GM12801 (cell line): ENCODE measurements around the gene MYH9.

Experiments used
- TF ChIP-seq, protein P1 (sequence below): IDR thresholded peaks from one replicate; pipeline ENCODE4 v1.5.1; 2011; ENCODE audit warnings: control low read depth; ENCODE audit not compliant: insufficient read length; ENCODE audit errors: extremely low read depth

MYH9 gene

DNA sequence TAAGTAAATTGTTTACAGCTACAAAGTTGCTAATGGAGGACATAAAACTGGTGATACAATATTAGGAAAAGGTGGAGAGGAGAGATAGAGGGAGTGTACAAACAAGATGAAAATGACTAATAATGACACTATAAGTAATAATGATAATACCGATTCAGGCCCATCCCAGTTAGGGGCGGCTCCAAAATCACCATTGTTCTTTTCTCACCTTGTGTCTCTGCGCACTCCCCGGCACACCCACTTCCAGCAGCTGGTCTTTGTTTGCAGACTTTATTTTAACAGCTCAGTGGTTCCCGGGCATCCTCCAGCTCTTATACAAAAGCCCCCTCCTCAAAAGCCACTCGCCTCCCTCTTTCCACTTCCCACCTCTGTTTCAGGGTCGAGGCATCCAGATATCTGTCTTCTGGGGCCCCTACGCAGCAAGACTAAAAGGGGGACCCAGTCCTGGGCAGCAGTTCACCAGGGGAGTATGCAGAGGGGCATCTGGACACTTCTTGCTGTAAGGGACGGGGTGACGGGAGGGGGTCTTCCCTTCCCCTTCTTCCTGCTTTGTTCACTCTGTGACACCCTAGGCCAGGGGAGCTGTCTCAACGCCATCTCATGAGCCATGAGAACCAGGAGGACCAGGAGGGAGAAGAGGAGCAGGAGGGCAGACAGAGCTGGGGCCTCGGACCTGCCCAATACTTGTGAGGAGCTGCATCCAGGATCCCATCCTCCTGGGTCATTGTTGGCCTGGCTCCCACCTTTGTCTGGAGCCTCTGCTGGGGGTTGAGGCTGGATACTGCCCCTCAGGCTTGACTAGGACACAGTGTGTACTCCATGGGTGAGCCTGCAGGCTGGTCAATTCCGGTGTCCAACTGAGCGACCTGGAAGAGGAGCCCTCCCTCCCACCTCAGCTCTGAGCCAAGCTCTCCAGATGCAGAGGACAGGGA, 151.1 kb downstream of the MYH9 start:
- TF ChIP-seq, protein P1, sequence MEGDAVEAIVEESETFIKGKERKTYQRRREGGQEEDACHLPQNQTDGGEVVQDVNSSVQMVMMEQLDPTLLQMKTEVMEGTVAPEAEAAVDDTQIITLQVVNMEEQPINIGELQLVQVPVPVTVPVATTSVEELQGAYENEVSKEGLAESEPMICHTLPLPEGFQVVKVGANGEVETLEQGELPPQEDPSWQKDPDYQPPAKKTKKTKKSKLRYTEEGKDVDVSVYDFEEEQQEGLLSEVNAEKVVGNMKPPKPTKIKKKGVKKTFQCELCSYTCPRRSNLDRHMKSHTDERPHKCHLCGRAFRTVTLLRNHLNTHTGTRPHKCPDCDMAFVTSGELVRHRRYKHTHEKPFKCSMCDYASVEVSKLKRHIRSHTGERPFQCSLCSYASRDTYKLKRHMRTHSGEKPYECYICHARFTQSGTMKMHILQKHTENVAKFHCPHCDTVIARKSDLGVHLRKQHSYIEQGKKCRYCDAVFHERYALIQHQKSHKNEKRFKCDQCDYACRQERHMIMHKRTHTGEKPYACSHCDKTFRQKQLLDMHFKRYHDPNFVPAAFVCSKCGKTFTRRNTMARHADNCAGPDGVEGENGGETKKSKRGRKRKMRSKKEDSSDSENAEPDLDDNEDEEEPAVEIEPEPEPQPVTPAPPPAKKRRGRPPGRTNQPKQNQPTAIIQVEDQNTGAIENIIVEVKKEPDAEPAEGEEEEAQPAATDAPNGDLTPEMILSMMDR = no peak

DNA sequence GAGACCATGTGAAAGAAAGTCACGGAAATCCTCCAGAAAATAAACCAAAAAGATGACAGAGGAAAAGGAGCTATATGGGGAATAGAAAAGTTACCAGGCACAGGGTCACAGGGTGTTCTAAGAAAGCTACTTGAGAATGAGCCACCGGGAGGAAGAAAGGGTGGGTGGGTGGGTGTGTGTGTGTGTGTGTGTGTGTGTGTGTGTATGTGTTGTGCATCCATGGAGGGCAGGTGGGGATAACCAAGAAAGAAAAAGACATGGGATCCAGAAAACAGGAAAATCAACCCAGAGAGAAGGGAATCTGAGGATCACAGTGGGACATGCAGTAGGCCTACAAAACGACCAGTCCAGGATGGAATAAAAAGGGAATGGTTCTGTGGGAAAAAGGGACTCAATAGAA, 152.2 kb downstream of the MYH9 start:
- TF ChIP-seq, protein P1 = no peak

DNA sequence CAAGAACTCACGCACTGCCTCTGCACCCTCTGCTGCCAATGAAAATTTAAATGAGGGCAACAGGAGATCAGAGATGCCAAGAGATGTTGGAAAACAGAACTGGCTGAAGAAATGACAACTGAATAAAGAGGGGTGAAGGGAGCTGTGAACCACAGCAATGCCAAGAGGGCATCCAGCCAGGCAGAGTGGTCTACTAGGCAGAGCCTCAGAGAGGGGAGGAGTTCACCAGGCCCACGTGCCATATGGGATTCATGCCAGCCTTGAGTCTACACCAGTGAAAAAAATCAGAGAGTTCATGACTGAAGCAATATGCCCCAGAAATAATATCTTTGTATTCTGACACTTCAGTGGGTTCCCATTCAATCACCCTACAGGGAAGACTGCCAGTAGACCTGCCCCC, 152.8 kb downstream of the MYH9 start:
- TF ChIP-seq, protein P1 = no peak

DNA sequence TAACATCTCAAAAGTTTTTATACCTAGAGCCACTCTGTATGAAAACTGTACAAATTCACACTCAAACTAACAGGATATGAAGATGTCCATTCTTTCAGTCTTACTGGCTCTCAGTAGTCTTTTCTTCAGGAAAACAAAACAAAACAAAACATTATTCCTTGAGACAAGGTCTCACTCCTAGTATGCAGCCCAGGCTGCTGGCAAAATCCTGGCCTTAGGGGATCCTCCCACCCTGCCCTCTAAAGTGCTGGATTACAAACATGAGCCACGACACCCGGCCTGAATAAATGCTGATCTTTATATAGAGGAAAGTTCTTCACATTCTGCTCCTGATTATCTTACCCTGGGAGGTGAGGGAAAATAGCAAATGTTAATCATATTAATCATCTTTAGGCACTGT, 153.6 kb downstream of the MYH9 start:
- TF ChIP-seq, protein P1 = no peak

DNA sequence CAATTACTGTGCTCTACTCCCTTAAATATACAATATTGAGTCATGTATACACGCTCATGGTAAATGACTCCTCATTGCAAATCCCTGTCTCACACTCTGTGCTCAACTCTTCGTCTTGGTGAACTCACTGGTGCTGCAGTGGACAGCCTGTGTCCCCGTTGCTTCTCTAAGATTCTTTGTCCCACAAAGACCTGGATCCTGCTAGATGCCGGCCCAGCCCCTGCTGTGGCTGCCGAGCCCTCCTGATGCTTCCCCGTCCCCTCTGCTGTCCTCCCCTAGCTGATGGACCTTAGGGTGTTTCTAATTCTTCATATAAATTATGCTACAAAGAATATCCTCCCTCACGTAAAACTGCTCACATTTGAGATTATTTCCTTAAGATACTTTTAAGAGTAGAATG, 154.0 kb downstream of the MYH9 start:
- TF ChIP-seq, protein P1 = no peak

DNA sequence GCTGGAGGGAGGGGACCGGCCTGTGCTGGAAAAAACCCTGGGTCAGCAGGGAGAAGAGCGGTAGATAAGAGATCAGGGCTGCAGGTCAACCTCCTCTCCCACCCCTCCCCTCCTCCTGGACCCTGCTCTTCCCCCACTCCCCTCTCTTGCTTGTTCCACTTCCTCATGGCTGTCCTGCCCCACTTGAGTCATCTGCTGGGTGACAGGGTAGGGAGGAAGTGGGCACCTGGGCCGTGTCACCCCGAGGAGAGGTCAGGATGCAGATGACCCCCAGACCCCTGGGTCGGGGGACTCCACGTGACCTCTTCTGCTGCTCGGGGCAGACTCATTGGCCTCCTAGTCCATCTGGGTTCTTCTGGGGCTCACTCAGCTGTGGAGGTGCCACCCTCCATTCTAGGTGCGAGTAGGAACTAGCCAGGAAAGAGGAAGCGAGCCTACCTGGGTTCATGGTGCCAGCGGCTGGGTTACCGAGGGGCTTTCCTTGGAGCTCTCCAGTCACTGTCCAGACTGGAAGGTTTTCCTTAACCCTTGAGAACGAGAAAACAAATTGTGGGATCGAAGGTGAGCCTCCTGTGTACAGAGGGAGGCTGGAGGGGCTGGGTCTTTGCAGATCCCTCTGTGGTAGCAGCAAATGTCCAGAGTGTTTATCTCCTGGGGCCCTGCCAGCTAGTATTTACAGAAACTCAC, 154.9 kb downstream of the MYH9 start:
- TF ChIP-seq, protein P1 = no peak
